Endometrial microvascular endothelial cells (primary cell): ENCODE data around the gene FSIP2. TPM values are rescaled to one million over a fixed set of nuclear protein-coding genes. Genes with fewer than 3 reads are reported as not detected.

Source experiments
- in situ Hi-C: cut with HindIII; loops from 2 replicates; pipeline ENCODE4 v1.10.0; 2017; ENCODE audit warnings: low sequenced_read_pairs, low pct_unique_long_range_greater_than_20kb; ENCODE audit errors: inconsistent ontology term
- total RNA-seq: library from RNA; depleted of rRNA; stranded (reverse); fragments of >200 nt; gene quantifications from one replicate; pipeline ENCODE4 v1.2.3, GENCODE V29; 2015; ENCODE audit errors: inconsistent ontology term

FSIP2 gene
- total RNA-seq = not detected

DNA sequence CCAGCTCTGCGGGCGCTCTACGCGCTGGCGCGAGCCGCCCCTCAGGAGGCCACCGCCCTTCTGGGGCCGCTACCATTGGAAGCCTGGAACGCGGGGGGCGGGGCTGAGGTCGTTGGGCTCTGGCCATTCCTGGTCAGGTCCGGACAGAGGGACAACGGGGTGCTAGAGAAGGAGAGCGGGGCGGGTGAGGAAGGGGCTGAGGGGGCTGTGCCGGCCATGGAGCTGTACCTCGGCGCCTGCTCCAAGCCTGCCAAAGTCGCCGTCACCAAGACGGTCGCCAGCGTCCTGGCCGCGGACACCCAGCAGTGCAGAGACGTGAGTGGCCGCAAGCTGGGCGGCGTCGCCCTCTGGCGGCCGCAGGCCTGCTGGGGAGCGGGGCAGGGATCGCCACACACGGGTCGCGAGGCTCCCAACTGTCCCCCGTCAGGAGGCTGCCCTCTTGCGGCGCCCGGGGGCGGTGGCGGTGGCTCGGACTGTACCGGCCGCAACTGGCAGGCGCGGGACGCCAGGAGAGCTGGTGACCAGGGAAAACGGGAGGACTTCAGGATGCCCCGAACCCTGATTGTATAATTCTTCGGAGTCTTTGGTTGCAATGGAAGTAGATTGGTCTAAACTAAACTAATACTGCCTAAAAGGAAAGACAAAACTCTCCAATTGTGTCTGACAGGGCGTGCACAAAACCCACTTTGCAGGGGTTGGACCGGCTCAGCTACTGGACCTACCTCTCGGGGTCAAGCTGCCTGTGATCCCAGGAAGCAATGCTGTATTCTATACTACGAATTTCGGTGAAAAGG, at the start of gene FSIP2:
TSS of gene FSIP2 (plus strand) at position 126 of the 794 bp plus-strand sequence. CDS start at position 217, 91 bp downstream.
- in situ Hi-C loops = no loop called here

GRCh38 chr2:185689906-185690539, 48.6 kb upstream of the FSIP2 start:
- in situ Hi-C loops = no loop called here

- in situ Hi-C loops = no loop called here
Observed at GRCh38 chr2:185695711-185696235, 42.8 kb upstream of the FSIP2 start.

DNA sequence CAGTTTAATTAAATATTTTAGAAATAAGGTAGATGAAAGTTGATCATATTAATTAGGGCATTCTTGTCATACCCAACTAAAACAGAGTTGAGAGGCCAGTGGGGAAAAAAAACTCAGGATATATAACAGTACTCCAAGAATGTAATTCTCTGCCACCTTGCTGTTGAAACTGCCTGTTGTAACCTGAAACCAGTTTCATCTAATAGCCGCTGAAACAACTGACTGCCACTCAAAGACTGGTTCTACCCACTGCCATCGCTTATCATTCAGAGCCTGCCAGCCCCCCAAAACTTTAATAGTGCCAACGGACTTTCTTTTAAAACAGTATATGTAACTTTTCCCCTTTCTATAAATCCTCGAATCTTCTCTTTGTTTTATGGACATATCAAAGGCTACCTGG, 37.7 kb upstream of the FSIP2 start:
- in situ Hi-C loops = no loop called here

DNA sequence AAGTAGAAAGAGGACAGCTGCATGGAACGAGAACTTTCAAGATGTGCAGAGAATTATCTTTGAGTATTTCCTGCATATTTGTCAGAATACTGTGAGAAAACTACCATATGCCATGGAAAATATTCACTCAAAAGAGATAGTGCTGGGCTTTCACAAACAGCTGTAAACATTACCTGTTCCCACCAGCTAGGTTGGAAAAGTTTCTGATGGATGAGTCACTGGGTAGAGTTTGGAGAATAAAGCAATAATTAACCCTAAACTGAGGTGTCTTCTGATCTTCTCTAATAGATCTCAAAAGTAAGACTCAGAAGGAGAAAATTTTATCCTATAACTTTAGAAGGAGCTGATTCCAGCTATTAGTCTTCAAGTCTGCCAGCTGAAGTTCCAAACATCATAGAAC, 3.9 kb upstream of the FSIP2 start:
- in situ Hi-C loops = no loop called here

- in situ Hi-C loops = no loop called here
Observed at GRCh38 chr2:185736210-185736609, 2.4 kb upstream of the FSIP2 start.

- in situ Hi-C loops = no loop called here
Observed at GRCh38 chr2:185745864-185746859, 7.6 kb downstream of the FSIP2 start.

DNA sequence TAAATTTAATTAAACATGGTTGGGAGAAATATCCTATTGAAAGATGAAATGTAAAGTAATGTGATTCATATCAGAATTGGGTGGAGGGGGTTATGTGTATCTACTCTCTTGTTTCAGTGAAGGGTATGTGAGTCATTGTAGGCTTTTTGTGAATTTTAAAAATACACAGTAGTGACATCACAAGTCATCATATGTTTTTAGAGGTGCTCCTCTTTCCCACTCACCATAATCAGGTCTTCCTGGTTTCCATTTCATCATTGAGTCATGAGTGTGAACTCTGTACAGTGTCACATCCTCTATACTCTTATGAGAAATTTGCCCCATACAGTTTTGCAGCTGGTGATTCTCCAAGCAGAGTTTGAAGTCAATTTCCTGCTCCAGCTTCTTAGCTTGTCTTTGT, 18.8 kb downstream of the FSIP2 start:
- in situ Hi-C loops = no loop called here

DNA sequence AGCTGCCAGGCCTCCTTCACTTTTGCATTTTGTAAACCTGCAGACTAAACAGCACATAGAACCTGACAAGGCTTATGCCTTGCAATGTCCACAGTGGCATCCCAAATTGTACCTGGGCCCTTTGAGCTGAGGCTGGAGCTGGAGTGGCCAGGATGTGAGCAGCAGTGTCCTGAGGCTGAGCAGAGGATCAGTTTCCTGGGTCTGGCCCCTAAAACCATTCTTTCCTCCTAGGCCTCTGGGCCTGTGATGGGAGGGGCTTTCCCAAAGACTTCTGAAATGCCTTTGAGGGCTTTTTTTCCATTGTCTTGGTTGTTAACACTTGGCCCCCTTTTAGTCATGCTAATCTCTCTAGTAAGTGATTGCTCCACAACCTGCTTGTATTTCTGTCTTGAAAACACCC, 32.8 kb downstream of the FSIP2 start:
- in situ Hi-C loops = no loop called here

- in situ Hi-C loops = no loop called here
Observed at GRCh38 chr2:185780890-185781289, 42.3 kb downstream of the FSIP2 start.

DNA sequence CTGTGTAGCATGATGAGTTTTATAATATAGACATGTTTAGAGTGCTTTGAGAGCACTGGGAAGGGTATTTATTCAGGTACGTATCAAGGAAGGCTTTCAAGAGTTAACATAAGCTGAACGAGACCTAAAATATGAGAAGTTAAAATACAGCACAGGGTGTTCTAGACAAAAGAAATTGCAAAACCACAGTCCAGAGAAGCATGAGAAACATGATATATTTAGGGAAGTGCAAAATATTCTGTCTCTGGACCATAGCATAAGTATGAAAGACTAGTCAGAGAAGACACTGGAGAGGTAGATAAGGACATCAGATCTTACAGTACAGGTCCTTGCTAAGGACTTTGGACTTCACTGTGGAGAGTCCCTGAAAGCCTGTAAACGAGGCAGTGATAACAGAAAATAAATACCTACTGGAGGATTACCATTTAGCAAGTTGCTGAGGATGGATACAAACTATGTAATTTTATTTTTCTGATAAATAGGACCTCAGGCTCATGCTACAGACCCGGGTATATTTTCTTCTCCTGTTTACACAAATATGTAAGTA, 43.7 kb downstream of the FSIP2 start:
- in situ Hi-C loops = no loop called here

DNA sequence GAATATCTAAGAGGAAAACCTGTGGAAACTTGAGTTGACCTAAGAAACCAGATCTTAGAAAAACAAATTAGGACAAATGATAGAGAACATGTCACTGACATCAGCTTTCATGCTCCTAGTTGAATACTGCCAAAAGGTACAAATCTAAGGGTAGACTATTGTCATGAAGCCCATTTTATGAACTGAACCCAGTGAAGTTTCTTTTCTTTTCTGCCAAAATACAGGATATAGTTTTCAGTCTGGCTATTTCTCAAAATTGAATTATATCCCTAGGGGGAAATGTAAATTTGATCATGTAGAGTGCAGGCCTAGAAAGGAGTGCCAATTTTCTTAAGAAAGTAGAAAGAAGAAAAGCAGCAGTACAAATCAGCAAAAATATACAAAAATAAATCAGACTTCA, 46.6 kb downstream of the FSIP2 start:
- in situ Hi-C loops = no loop called here

GRCh38 chr2:185785851-185786473, 47.4 kb downstream of the FSIP2 start:
- in situ Hi-C loops = no loop called here

- in situ Hi-C loops = no loop called here
Observed at GRCh38 chr2:185787227-185788145, 48.9 kb downstream of the FSIP2 start.

- in situ Hi-C loops = no loop called here
Observed at GRCh38 chr2:185790361-185790760, 51.8 kb downstream of the FSIP2 start.

GRCh38 chr2:185793532-185794345, 55.1 kb downstream of the FSIP2 start:
- in situ Hi-C loops = no loop called here

GRCh38 chr2:185796758-185797157, 58.2 kb downstream of the FSIP2 start:
- in situ Hi-C loops = no loop called here
